HG02852 (cell line): Measurements from ENCODE around the gene SPATS2.

Source experiments
- ATAC-seq: cut with Tn5 transposase; IDR thresholded peaks from one replicate; pipeline ENCODE4 v1.9.1; 2021; ENCODE audit warnings: mild to moderate bottlenecking, moderate library complexity; ENCODE audit not compliant: unreplicated experiment

SPATS2 gene

DNA sequence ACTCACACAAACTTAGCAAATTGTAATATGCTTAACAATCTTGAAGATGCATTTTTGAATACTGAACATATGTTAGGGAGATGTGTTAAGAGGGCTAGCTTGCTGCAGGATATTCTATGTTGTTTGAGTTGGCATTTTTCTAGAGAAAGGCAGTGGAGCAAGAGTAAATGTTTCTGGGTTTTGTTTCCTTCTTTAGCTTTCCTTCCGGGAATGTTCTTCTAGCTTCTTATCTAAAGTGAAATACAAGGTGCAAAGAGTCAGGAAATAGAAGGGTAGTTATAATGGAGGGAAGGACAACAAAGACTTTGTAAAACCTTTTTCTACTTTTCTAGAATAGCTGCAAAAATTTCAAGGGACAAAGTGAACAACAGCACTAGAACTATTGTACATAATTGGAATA lies 94.0 kb downstream of the SPATS2 start:
- ATAC-seq, result no peak

DNA sequence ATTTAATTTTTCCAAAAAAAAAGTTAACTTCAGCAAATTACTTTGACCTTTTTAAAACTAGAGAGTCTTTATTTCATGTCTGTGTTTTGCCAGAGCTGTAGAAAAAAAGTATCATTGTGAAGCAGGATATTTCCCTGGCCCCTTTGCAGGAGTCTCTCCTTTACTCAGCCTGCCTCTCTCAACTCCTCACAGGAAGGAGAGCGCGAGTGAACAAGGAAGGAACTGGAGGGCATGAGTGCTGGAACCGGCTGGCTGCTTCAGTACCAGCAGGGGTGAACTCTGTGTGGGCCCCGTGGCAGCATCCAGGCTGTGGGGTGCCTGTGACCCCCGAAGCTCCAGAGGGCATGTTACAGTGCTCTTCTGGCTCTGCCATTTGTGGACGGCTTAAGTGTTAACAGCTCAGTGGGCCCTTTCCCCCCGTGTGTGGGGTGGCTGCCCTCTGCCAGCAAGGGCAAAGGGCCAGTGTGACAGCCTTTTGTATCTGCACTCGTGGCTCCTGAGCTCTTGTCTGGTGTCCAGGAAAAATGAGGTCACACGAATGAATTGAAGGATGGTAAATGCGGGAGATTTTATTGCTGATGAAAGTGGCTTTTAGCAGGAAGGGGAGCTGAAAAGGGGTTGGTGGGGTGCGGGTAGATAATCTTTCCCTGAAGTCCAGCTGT lies 95.0 kb downstream of the SPATS2 start:
- no peak for ATAC-seq

DNA sequence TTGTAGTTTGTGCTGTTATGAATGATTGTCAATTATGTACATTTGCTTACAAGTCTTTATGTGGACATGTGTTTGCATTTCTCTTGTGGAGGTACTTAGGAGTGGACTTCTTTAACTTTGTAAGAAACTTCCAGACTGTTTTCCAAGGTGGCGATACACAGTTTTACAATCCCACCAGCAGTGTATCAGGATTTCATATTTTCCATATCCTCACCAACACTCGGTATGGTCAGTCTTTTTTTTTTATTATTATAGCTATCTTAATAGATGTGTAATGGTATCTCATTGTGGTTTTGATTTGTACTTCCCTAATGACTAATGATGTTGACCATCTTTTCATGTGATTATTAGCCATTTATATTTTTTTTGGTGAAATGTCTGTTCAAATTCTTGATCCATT lies 97.9 kb downstream of the SPATS2 start:
- ATAC-seq, result no peak

DNA sequence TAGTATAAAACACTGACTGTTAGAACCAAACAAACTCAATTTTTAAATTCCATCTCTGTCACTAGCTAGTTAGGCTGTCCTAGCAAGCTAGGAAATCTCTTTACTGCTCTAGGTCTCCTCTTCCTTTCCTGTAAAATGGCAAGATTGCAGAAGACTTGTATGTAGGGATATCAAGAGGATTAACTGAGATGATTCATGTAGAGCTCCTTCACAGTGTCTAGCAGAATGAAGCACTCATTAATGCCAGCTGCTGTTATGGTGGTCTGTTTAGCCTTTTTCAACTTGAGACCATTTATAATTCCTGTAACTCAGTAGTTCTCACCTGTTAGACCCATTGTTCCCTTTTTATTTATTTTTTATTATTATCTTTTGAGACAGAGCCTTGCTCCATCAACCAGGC lies 103.7 kb downstream of the SPATS2 start:
- no peak for ATAC-seq

DNA sequence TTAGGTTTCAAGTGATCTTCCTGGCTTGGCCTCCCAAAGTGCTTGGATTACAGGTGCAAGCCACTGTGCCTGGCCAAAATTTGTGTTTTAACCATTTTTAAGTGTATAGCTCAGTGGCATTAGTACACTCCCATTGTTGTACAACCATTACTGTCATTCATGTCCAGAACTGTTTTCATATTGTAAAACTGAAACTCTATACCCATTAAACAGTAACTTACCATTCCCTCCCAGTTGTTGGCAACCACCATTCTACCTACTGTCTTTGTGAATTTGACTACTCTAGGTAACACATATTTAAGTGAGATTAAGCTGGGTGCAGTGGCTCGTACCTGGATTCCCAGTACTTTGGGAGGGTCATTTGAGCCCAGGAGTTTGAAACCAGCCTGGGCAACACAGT lies 104.3 kb downstream of the SPATS2 start:
- ATAC-seq, result no peak

DNA sequence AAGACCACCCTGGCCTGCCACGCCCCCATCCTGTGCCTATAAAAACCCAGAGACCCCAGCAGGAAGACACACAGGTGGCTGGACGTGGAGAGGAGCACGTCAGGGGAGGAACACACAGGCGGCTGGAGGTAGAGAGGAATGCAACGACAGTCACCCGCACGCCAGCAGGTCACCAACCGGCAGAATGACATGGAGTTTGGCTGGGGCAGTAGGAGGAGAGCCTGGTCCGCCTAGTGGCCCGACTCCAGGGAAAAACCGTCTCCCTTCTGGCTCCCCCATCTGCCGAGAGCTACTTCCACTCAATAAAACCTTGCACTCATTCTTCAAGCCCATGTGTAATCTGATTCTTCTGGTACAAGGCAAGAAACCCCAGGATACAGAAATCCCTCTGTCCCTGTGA lies 108.8 kb downstream of the SPATS2 start:
- ATAC-seq, result no peak

DNA sequence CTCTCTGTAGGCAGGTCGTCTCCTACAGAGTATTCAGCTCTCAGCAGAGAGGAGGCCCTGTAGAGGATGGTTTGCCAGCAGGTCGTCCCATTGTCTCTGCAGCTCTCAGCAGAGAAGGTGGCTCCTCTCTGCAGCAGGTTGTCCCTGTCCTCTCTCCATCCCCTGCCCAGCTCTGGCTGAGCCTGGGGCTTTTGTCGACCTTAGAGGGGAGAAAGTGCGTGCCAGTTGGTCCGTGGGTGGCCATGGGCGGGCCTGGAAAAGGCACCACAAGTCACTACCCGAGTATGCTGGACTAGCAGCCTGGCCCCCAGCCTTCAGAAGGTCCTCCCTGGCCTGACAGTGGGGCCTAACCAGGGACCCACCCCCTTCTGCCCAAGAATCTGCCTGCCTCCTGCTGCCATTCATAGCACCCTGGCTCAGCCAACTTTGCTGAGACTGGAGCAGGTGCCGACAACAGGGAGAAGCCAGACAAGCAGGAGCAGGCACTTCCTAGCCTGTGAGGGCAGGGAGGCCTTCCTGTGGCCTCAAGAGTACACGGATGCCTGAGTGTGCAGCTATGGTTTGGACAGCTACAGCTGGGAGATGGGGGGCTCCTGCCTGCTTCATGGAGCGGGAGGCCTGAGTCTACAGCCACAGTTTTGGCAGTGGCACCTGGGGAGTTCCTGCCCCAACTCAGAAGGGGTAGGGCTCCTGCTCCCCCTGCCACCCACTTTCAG lies 111.8 kb downstream of the SPATS2 start:
- no peak for ATAC-seq

DNA sequence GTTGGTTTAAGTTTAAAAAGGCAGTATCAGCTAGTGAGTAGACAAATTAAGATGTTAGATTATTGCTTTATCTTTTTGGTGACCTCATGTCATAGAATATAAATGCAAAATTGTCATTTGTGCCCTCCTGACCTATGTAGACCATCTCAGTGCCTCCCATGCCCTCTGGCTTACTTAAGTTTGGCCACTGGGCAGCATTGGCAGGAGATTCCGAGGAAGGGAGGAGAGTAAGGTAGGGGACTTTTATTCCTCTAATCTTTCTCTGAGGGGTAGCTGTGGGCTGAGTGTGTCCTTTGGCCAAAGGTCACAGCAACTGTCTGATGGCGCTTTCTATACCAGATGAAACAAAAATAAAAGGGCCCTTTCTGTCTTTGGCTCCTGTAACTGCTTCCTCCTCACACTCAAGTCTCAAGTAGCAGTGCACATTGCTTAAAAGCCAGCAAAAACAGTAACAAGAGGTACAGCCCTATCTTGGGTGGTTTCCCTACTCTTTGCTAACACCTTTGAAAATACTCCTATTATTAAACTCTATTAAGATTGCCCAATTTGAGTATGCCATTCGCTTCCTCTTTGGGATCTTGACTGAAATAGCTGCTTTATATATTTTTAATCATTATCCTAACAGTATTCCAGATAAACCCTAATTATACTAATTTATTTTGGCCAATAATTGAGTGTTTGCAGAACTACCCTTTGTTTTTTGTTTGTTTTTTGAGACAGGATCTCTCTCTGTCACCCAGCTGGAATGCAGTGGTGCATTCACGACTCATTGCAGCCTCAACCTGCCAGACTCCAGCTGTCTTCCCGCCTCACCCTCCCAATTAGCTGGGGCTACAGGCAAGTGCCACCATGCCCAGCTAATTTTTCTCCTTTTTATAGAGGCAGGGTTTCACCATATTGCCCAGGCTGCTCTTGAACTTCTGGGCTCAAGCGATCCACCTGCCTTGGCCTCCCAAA lies 115.1 kb downstream of the SPATS2 start:
- ATAC-seq, result no peak

DNA sequence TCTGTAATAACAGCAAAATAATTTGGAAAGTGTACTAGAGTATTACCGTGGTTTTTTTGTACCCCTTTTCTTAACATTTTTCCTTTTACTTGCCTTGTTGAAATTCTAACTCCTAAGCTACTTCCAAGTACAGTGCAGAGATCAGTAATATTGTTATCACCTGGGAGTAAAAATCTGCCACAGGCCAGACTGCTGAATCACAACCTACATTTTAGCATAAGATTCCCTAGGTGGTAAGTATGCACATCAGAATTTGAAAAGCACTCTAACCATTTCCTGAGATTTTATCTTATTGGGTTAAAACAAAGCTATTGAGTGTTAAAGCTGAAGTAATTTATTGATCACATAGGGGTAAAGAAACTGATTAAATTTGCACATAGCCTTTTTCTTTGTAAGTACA lies 116.4 kb downstream of the SPATS2 start:
- ATAC-seq, result no peak

DNA sequence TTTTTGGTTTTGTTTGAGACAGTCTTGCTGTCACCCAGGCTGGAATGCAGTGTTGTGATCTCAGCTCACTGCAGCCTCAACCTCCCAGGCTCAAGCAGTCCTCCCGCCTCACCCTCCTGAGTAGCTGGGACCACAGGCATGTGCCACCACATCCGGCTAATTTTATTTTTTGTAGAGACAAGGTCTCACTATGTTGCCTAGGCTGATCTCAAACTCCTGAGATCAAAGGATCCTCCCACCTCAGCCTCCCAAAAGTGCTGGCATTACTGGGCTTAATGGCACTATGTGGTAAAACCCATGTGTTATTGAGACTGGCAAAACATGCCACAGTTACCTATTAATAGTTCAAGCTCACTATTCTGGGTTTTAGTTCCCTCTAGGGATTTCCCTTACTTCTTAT lies 120.3 kb downstream of the SPATS2 start:
- ATAC-seq, result no peak

DNA sequence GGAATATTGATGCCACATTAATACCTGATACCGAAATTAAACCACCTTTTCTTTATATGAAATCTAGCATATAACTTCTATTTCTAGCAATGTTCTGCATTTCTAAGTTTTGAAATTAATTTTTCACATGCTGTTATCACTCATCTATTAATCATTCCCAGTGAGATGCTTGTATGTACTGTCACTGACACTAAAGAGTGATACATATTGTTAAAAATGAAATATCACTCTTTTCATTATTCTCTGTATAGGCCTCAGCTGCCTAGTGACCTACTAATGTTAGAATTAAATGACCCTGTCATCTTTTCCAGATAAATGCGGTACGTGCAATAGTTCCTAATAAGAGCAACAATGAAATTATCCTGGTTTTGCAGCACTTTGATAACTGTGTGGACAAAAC lies 121.9 kb downstream of the SPATS2 start:
- no peak for ATAC-seq

DNA sequence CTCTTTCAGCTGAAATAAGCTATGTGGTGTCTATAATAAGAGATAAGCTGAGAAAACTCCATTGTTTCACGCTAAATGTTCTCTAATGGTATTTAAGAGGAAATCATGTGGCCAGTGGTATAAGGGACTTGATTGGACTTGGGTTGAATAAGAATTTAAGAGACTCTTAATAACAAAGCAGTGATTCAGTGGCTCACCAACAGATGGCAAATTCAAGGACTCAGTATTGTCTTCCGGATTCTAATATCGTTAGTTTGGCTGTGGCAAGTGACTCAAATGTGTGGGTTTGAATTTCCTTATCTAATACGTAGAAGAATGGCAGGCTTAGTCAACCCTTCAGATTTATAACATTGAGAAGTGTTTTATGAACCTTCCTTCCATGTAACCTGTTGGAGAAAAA lies 122.5 kb downstream of the SPATS2 start:
- no peak for ATAC-seq

DNA sequence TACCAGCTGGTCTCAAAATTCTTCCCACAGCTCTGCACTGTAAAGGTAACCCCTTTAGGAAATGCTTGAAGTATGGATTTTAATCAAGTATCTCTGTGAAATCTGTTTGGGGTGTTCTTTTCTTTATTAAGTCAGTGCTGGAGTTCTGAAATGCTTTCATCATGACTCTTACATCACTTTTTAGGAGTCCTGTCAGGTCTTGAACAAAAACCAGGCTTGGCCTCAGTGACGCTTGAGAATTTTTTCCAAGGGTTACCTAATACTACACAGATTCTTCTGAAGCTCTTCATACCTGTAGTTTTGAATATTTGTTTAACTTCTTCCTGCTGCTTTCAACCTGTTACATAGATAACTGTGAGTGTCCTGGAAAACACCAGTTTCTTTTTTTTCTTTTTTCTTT lies 124.6 kb downstream of the SPATS2 start:
- no peak for ATAC-seq

DNA sequence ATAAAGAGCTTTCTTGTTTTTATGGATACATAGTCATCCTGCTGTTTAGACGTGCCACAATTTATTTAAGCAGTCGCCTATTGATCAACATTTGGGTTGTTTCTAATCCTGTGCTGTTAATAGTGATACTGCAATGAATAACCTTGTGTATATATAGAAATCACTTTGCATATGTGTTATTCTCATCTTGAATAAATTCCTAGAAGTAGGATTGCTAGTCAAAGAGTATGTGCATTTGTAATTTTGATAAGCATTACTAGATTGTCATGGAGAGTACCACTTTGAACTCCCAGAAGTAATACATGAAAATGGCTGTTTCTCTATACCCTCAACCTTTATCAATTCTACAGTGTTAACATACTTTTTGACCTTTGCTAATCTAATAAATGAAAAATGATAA lies 126.6 kb downstream of the SPATS2 start:
- no peak for ATAC-seq

DNA sequence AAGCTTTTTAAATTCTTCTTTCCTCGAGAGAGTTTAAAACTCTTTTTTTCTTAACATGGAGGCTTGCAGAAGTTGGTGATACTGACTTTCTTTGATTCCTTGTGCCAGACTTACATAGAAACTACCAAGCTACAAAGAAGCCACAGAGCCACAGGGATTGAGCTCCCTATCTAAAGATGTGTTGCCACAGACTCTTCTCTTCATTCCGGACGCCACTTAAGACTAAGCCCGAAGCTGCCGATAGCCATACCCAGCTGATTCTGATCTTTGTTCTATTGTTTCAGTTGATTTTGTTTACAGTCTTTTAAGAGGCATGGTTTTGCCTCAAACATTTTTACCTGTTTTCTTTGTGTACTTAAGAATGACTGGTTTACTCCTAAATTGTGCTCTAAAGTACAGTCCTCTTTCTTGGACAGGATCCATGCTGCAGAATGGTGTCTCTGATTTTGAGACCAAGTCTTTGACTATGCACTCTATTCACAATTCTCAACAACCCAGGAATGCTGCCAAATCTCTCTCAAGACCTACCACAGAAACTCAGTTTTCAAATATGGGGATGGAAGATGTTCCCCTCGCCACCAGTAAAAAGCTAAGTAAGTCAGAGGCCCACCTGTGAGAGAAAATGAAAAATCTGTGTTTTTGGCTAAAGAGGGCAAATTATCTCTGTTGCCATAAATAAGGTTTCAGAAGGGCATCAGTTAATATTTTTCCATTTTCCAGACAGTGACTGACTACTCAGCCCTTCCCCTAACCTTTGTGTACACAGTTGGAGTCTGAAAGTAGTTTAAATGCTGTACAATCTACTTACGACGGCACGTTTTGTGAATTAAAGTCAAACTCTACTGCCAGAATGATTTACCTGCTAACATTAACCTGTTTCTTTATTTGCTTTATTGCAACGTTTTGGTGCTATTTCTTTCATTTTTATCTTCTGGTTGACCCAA lies 129.4 kb downstream of the SPATS2 start:
- ATAC-seq, result no peak

DNA sequence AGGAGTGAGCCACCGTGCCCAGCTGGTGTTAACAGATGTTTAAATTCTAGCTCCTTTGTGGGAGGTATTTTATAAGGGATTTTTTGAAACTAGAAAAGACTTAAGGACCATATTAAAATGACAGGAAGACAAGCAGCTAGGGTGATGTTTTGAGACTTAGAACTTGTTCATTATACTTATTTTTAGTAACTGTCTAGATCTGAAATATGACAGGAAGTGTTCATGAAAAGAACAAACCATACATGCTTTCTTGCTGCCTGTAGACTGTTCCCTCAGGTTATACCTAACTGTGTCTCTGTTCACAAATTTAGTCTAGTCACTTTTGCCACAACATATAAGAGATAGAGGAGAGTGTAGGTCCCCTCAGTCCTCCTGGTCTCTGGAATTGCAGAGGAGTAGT lies 134.6 kb downstream of the SPATS2 start:
- no peak for ATAC-seq

DNA sequence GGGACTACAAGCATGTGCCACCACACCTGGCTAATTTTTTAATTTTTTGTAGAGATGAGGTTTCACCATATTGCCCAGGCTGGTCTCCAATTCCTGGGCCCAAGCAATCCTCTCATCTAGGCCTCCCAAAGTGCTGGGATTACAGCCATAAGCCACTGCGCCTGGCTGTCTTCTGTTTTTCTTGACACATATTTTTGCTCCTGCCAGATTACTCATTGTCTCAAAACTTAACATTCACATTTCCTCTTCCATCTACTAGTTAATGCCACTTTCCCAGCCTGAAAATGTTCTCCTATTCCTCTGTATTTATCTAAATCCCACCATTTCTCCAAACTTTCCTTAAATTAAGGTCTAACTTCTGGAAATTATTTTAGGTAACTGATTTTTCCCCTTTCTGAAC lies 135.3 kb downstream of the SPATS2 start:
- ATAC-seq, result no peak

DNA sequence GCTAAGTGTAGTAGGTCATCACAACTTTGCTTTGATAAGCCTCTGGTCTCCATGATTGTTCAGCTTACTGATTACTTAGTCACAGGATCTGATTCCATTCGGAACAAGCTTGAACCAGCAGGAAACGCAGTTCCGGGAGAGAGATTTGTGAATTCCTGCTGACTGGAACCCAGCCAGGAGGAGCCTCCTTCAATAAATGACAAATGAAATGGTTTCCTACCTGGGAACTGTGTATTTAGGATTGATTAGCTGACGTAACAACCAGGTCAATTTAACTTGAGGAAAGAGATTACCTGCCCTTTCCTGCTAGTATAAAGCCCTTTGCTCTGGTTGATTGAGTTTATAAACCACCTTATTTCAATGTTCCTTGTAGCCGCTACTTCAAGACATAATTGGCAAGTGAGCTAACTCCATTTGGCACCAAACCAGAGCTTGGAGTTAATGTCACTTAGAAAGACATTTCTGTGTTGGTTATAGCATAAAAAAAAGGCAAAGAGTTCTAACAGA lies 136.5 kb downstream of the SPATS2 start:
- ATAC-seq, result no peak

DNA sequence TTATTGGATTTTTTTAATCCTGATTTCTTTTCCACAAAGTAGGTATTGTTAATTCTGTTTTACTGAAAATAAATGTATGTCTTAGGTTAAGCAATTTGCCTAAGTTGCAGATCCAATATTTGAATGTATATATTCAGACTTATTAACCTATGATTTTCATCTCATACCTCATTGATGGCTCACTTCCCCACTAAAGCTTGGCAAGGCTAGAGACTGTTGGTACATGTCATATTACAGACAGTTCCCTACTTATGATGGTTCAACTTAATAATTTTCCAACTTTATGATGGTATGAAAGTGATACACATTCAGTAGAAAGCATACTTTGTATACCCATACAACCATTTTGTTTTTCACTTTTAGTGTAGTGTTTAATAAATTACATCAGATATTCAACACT lies 138.4 kb downstream of the SPATS2 start:
- no peak for ATAC-seq

DNA sequence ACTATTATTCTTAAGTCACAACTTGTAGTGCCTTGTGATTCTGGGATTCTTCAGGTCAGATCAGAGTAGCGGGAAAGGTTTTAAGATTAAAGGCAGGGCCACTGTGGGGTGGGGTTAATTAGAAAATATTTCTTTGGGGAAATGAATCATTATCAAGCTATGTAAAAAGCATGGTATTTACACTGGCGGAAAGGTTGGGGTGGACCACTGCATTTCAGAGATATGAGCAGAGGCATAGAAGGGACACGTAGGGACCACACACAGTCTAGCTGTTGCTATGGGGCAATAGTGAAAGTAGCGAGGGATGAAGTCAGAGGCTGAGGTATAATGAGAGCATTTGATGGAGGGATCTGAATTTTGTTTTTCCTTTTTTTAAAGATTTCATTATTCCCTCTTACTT lies 139.9 kb downstream of the SPATS2 start:
- ATAC-seq, result no peak
